Measurements from ENCODE around the gene NUDT5.

DNA sequence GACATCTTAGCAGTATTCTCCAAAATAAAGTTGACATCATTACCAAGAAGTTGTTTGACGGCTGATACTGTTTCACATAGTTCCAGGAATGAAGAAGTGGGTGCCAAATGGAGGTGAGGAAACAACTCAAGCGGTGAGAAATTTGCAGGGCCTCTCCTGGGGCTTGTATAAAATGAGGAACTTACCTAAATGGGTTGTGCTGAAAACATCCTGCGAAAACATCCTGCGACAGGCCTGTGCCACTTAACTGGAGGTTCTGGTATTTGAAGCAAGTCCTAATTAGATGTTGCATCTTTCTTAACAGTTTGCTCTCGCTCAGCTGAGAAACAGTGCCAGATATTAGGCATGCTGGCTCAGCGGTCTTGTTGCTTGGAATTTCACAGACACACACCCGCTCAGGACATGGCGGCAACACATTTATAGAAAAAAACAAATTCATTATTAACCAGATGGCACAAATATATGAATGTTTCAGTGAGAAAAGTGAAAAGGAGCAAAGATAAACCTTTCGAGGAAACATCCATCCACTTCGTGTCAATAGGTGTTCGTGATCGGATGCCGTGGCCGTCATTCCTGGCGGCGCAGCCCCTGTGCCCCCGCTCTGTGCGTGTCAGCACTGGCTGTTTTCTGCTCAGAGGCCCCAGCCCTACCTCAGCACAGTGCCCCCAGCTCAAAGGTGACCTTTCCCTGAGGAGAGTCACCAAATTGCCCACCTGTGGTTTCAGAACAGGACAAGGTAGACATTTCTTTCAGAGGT, 48.4 kb upstream of the NUDT5 start:
- TF ChIP-seq POLR2A (IDR thresholded peaks at IDR 0.05; ENCODE audit: low read depth) (no peak), POLR2AphosphoS5 (IDR thresholded peaks at IDR 0.05) (no peak)
